IMR-90 (cell line): ENCODE results near the gene TBC1D22A. TPM values are rescaled to one million over a fixed set of nuclear protein-coding genes. Genes with fewer than 3 reads are reported as not detected.

ENCODE experiments used
- ATAC-seq: fragments of 200-7000 bp; cut with Tn5 transposase; 2 replicates; pipeline ENCODE4 v1.9.1; 2020; ENCODE audit warnings: low read depth, mild to moderate bottlenecking, moderate library complexity
- BruUV-seq: library from RNA; stranded (reverse); fragments of 400-500 nt; replicated peaks from 2 replicates; lab custom pipeline; 2021; lab: Mats Ljungman, UMichigan
- CTCF ChIA-PET: fragments of 300-600 bp; formaldehyde crosslinking; extraction: SDS; loops from one replicate; lab custom pipeline; 2021; ENCODE audit warnings: antibody characterized with exemption; lab: Yijun Ruan, JAX
- POLR2A ChIA-PET: fragments of 300-600 bp; sonication (Branson Sonifier 250); formaldehyde crosslinking; loops from one replicate; lab custom pipeline; 2022; ENCODE audit warnings: antibody characterized with exemption; ENCODE audit not compliant: unreplicated experiment; lab: Charles Lee
- DNase-seq: peaks from one replicate; pipeline ENCODE4 v3.0.0; 2013
- H2AFZ ChIP-seq: replicated peaks from 2 replicates; pipeline ENCODE3; 2013; ENCODE audit warnings: low read length, mild to moderate bottlenecking; ENCODE audit not compliant: poor library complexity
- H2AK5ac ChIP-seq: 2 replicates; pipeline ENCODE4 v1.6.1; 2013; ENCODE audit warnings: low read depth, low read length, inconsistent platforms
- H2AK9ac ChIP-seq: replicated peaks from 2 replicates; pipeline ENCODE3; 2013; ENCODE audit warnings: mild to moderate bottlenecking, low read depth, low read length, moderate library complexity; ENCODE audit not compliant: poor library complexity
- H2BK120ac ChIP-seq: 2 replicates; pipeline ENCODE4 v1.6.1; 2013; ENCODE audit warnings: low read depth, low read length, inconsistent platforms
- H2BK15ac ChIP-seq: 3 replicates; pipeline ENCODE4 v1.6.1; 2013; ENCODE audit warnings: low read depth, low read length, inconsistent platforms
- H2BK20ac ChIP-seq: 2 replicates; pipeline ENCODE4 v1.6.1; 2013; ENCODE audit warnings: low read depth, mild to moderate bottlenecking, inconsistent platforms, low read length, moderate library complexity
- H2BK5ac ChIP-seq: 2 replicates; pipeline ENCODE4 v1.6.1; 2013; ENCODE audit warnings: mild to moderate bottlenecking, low read depth, low read length, inconsistent platforms; ENCODE audit not compliant: poor library complexity, severe bottlenecking
- H3K14ac ChIP-seq: replicated peaks from 2 replicates; pipeline ENCODE4 v1.6.1; 2013; ENCODE audit warnings: low read depth, low read length, inconsistent platforms
- H3K18ac ChIP-seq: 2 replicates; pipeline ENCODE4 v1.6.1; 2013; ENCODE audit warnings: low read depth, low read length, control low read depth
- H3K23ac ChIP-seq: 2 replicates; pipeline ENCODE4 v1.6.1; 2013; ENCODE audit warnings: low read depth, low read length, inconsistent platforms
- H3K27ac ChIP-seq: 2 replicates; pipeline ENCODE4 v1.5.1; 2013; ENCODE audit warnings: mild to moderate bottlenecking, control low read depth, low read length; ENCODE audit not compliant: insufficient read depth
- H3K27me3 ChIP-seq: 2 replicates; pipeline ENCODE4 v1.6.1; 2013; ENCODE audit warnings: low read length; ENCODE audit not compliant: control insufficient read depth, insufficient read depth
- H3K36me3 ChIP-seq: 2 replicates; pipeline ENCODE4 v1.6.1; 2013; ENCODE audit warnings: low read length, mixed read lengths; ENCODE audit not compliant: control insufficient read depth, insufficient read depth
- H3K4ac ChIP-seq: 2 replicates; pipeline ENCODE4 v1.6.1; 2013; ENCODE audit warnings: low read depth, low read length, inconsistent platforms
- H3K4me1 ChIP-seq: 2 replicates; pipeline ENCODE4 v1.6.1; 2013; ENCODE audit warnings: low read length, mixed read lengths; ENCODE audit not compliant: control insufficient read depth, insufficient read depth
- H3K4me2 ChIP-seq: 2 replicates; pipeline ENCODE4 v1.6.1; 2013; ENCODE audit warnings: low read depth, mild to moderate bottlenecking, control low read depth, low read length, moderate library complexity
- H3K4me3 ChIP-seq: 2 replicates; pipeline ENCODE4 v1.5.1; 2013; ENCODE audit warnings: low read depth, mild to moderate bottlenecking, control low read depth, low read length, moderate library complexity; ENCODE audit not compliant: insufficient read depth
- H3K56ac ChIP-seq: 2 replicates; pipeline ENCODE4 v1.6.1; 2013; ENCODE audit warnings: low read length, inconsistent platforms; ENCODE audit not compliant: insufficient read depth; ENCODE audit errors: extremely low read depth
- H3K79me1 ChIP-seq, 2 experiments: 2 replicates each; pipeline ENCODE4 v1.6.1; 2013; ENCODE audit warnings: low read length in 2 of 2, inconsistent platforms in 1 of 2, low read depth in 1 of 2
- H3K9ac ChIP-seq: 2 replicates; pipeline ENCODE4 v1.6.1; 2013; ENCODE audit warnings: low read depth, low read length, control low read depth
- H3K9me1 ChIP-seq: 2 replicates; pipeline ENCODE4 v1.6.1; 2013; ENCODE audit warnings: low read length, inconsistent platforms; ENCODE audit not compliant: insufficient read depth
- H3K9me3 ChIP-seq: 2 replicates; pipeline ENCODE4 v1.6.1; 2013; ENCODE audit warnings: low read length; ENCODE audit not compliant: control insufficient read depth, insufficient read depth
- H4K20me1 ChIP-seq: 2 replicates; pipeline ENCODE4 v1.6.1; 2013; ENCODE audit warnings: low read length, inconsistent platforms; ENCODE audit not compliant: insufficient read depth
- H4K5ac ChIP-seq: 2 replicates; pipeline ENCODE4 v1.6.1; 2013; ENCODE audit warnings: mild to moderate bottlenecking, low read depth, low read length, control low read depth
- H4K8ac ChIP-seq, 2 experiments: 2 replicates each; pipeline ENCODE4 v1.6.1; 2013; ENCODE audit warnings: low read depth in 2 of 2, low read length in 2 of 2, control low read depth in 1 of 2, inconsistent platforms in 1 of 2
- H4K91ac ChIP-seq: 2 replicates; pipeline ENCODE4 v1.6.1; 2013; ENCODE audit warnings: low read depth, low read length, inconsistent platforms; ENCODE audit not compliant: insufficient read depth
- FOS ChIP-seq: fragments of 150-350 bp; IDR thresholded peaks from 2 replicates; pipeline ENCODE4 v1.6.1; 2016; ENCODE audit warnings: low read depth, low read length
- MXI1 ChIP-seq: IDR thresholded peaks from 2 replicates; pipeline ENCODE4 v1.6.1; 2012; ENCODE audit warnings: low read depth, mild to moderate bottlenecking, low read length, moderate library complexity, borderline replicate concordance
- NFE2L2 ChIP-seq: fragments of 150-350 bp; IDR thresholded peaks from 2 replicates; pipeline ENCODE4 v1.6.1; 2016; ENCODE audit warnings: low read depth, mild to moderate bottlenecking, low read length
- POLR2A ChIP-seq: IDR thresholded peaks from 2 replicates; pipeline ENCODE4 v1.6.1; 2012; ENCODE audit warnings: mild to moderate bottlenecking, low read depth, low read length
- RFX5 ChIP-seq: IDR thresholded peaks from 2 replicates; pipeline ENCODE4 v1.8.0; 2012; ENCODE audit warnings: low read depth, mild to moderate bottlenecking, low read length, moderate library complexity
- SMC3 ChIP-seq: fragments of 150-350 bp; IDR thresholded peaks from 2 replicates; pipeline ENCODE4 v1.6.1; 2016; ENCODE audit warnings: low read depth, mild to moderate bottlenecking, antibody characterized with exemption, low read length, moderate library complexity
- WGBS, 2 experiments: methylation state at CpG; one replicate each; pipeline versions ENCODE4 v1.1.5 to v1.1.7; 2013; ENCODE audit warnings: missing lambda C conversion rate in 2 of 2; ENCODE audit not compliant: insufficient read length in 1 of 2; ENCODE audit errors: extremely low coverage in 2 of 2; 5-methylcytosine and 5-hydroxymethylcytosine counted together
- dilution Hi-C: fragments of 300-500 bp; cut with HindIII; formaldehyde crosslinking; loops from one replicate; pipeline ENCODE4 v1.14.3; 2018; ENCODE audit warnings: low sequenced_read_pairs; ENCODE audit not compliant: unreplicated experiment
- in situ Hi-C: fragments of 300-500 bp; cut with MboI; formaldehyde crosslinking; loops from 3 replicates; pipeline ENCODE4 v1.14.3; 2019; ENCODE audit warnings: low sequenced_read_pairs, inconsistent platforms, mixed read lengths
- intact Hi-C: fragments of 100-400 bp; cut with micrococcal nuclease; formaldehyde crosslinking; loops from 2 replicates; pipeline ENCODE4 v1.10.0; 2022
- polyA plus RNA-seq, 3 experiments: library from polyadenylated mRNA; depleted of rRNA; stranded (reverse); fragments of >200 nt; gene quantifications; 2 replicates each; pipeline ENCODE4 v1.2.3, GENCODE V29; 2012; ENCODE audit warnings: low replicate concordance in 1 of 3
- total RNA-seq: library from RNA; depleted of rRNA; stranded (reverse); fragments of >200 nt; gene quantifications from 2 replicates; pipeline ENCODE4 v1.2.3, GENCODE V29; 2012

TBC1D22A gene
- total and polyA plus RNA-seq, 2 of the 4 experiments (the other 2 are of a cell fraction), result 9.0 to 16.7 TPM

DNA sequence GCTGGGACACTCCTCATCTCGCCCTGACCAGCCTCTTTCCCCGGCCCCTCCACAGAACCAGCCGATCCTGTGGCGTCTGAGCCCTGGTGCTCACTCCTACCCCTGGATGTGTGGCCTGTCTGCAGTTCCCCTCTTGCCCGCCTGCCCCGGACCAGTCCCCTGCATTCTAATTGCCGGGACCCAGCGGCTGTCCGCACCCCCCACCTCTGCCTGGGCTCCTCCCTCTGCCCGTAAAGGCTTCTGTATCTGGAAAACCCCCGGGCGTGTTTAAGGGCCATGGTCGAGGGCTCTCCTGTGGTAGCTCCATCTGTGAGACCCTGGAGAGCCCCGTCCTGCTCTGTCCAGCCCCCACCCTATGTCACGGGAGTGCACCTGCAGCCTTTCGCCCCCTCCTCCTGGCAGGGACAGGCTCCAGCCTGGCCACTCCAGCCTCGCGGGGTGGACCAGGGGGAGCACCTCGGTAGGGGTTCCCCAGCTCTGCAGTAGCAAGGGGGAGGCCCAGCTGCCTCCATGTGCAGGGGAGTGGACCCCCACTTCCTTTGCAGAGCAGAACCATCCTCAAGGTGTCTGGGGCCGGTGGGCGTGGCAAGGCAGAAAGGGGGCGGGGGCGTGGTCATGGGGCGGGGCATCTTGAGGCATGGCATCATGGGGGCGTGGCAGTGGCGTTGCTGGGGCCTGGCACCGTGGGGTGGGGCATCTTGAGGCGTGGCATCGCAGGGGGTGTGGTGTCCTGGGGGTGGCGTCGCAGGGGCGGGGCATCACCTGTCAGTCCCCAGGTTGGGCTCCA is 430.4 kb downstream of the TBC1D22A start:
- no peak overlapping the region for H3K4ac ChIP-seq
- 89% methylated on average over 10 of the region's 32 CpGs; no CpG with 5 or more reads in 1 of the 2 experiments for WGBS, 2 experiments
- intact Hi-C loops, result no loop called here
- no peak for ATAC-seq
- H3K27me3 ChIP-seq, result peaks cover 7% of the 10 kb centered on the region; the same call in 1 of the 2 replicates
- no peaks in the 10 kb centered on the region for H3K4me1 ChIP-seq
- H3K56ac ChIP-seq, result no peak overlapping the region
- no peak overlapping the region for H2BK120ac ChIP-seq
- no peak overlapping the region for H3K14ac ChIP-seq
- H4K91ac ChIP-seq, result no peak overlapping the region
- H3K9me3 ChIP-seq, result no peaks in the 10 kb centered on the region
- ChIA-PET POLR2A (no interaction called here), CTCF (no interaction called here)
- no peak overlapping the region for H4K8ac ChIP-seq
- H4K5ac ChIP-seq, result no peak overlapping the region
- H2BK15ac ChIP-seq, result no peak overlapping the region
- H2BK20ac ChIP-seq, result no peak overlapping the region
- no peak overlapping the region for H3K9ac ChIP-seq
- no peak overlapping the region for H3K27ac ChIP-seq
- in situ Hi-C loops, result no loop called here
- no peak overlapping the region for H3K4me2 ChIP-seq
- H3K36me3 ChIP-seq, result no peaks in the 10 kb centered on the region
- no peak overlapping the region for H2BK5ac ChIP-seq
- no peak overlapping the region for H2AK9ac ChIP-seq
- no peak overlapping the region for H3K23ac ChIP-seq
- H2AK5ac ChIP-seq, result no peak overlapping the region
- BruUV-seq, result no TSS peak
- H4K20me1 ChIP-seq, result no peaks in the 10 kb centered on the region
- H3K79me1 ChIP-seq, result no peaks in the 10 kb centered on the region
- no peak overlapping the region for H3K18ac ChIP-seq
- H3K4me3 ChIP-seq, result no peak overlapping the region
- dilution Hi-C loops, result no loop called here
- no peak for DNase-seq
- H3K9me1 ChIP-seq, result peaks cover 5% of the 10 kb centered on the region; the same call in 1 of the 2 replicates
- no peak for TF ChIP-seq SMC3
- no peak for TF ChIP-seq RFX5
- no peak for TF ChIP-seq MXI1
- no peak for TF ChIP-seq NFE2L2
- no peak for TF ChIP-seq POLR2A
- no peak for TF ChIP-seq FOS
- H2AFZ ChIP-seq, result no peak overlapping the region
